H1 (cell line): ENCODE results near the gene PLCL2. TPM values are rescaled to one million over a fixed set of nuclear protein-coding genes. Genes with fewer than 3 reads are reported as not detected.

Experiments
- polyA plus RNA-seq, 7 experiments: library from polyadenylated mRNA; depleted of rRNA in 3 of 7; stranded (reverse) in 5 of 7; unstranded in 2 of 7; fragments of >200 nt in 5 of 7; fragments of 200-250 nt in 2 of 7; gene quantifications; 1 replicate in 5 of 7; 2 replicates in 1 of 7; 4 replicates in 1 of 7; pipeline versions ENCODE4 v1.2.1 to v1.2.3, GENCODE V29; 2011 to 2013; ENCODE audit warnings: missing spikeins in 2 of 7, mixed read lengths in 2 of 7
- total RNA-seq: library from RNA; stranded (reverse); fragmentation: NEBNext Ultra II Directional; extraction: Animal tissue kit (Norgen Biotek cat#: 25700); gene quantifications from 2 replicates; pipeline ENCODE4 v1.2.1, GENCODE V29; 2021
- TF ChIP-seq, protein P1 (sequence below), 3 experiments: IDR thresholded peaks; 1 replicate in 2 of 3; 2 replicates in 1 of 3; pipeline versions ENCODE4 v1.5.1 to v1.6.1; 2011; ENCODE audit warnings: low read length in 3 of 3, mild to moderate bottlenecking in 3 of 3, inconsistent platforms in 2 of 3, low read depth in 1 of 3, moderate library complexity in 1 of 3; ENCODE audit not compliant: insufficient read depth in 1 of 3; ENCODE audit errors: control extremely low read depth in 1 of 3

PLCL2 gene
- total and polyA plus RNA-seq, 2 of the 8 experiments (the other 6 are each of a cell fraction or from before 2014, with no cell fraction given): 3.5 to 6.8 TPM

DNA sequence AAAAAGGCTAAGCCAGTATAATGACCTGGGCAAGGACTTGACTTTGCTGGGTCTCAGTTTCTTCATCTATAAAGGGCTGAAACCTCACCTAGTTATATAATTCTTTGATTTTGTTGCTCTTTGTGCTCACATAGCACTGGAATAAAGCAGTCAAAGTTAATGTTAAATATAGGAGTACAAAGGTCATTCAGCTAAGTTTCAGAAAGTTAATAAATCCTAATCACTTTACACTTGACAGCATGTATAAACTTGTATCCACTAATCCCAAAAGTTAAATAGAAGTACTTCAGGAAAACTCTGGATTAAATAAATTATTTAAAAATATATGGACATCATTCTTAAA, 33.9 kb downstream of the PLCL2 start (continued):
- TF ChIP-seq, protein P1, sequence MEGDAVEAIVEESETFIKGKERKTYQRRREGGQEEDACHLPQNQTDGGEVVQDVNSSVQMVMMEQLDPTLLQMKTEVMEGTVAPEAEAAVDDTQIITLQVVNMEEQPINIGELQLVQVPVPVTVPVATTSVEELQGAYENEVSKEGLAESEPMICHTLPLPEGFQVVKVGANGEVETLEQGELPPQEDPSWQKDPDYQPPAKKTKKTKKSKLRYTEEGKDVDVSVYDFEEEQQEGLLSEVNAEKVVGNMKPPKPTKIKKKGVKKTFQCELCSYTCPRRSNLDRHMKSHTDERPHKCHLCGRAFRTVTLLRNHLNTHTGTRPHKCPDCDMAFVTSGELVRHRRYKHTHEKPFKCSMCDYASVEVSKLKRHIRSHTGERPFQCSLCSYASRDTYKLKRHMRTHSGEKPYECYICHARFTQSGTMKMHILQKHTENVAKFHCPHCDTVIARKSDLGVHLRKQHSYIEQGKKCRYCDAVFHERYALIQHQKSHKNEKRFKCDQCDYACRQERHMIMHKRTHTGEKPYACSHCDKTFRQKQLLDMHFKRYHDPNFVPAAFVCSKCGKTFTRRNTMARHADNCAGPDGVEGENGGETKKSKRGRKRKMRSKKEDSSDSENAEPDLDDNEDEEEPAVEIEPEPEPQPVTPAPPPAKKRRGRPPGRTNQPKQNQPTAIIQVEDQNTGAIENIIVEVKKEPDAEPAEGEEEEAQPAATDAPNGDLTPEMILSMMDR (IDR thresholded peaks at IDR 0.05; ENCODE audit: control extremely low read depth in 1 of 3, insufficient read depth in 1 of 3, low read depth in 1 of 3, low read length in 3 of 3): no peak
